CD14-positive monocyte (primary cell): ENCODE measurements around the gene TPST1. TPM values are rescaled to one million over a fixed set of nuclear protein-coding genes. Genes with fewer than 3 reads are reported as not detected.

Experiments
- DNase-seq, 3 donors: peaks; one replicate each; pipeline ENCODE4 v3.0.0-alpha.2; 2011 to 2022
- H2AFZ ChIP-seq: 2 replicates; pipeline ENCODE4 v1.6.0; 2012; ENCODE audit warnings: mild to moderate bottlenecking, low read depth, low read length, inconsistent platforms; ENCODE audit not compliant: insufficient read depth, poor library complexity, severe bottlenecking
- H3K27ac ChIP-seq, 2 donors: 1 replicate in 1 of 2; 2 replicates in 1 of 2; pipeline ENCODE4 v1.5.1; 2012 to 2013; ENCODE audit warnings: low read length in 2 of 2, control low read depth in 1 of 2, inconsistent platforms in 1 of 2, low read depth in 1 of 2, mild to moderate bottlenecking in 1 of 2
- H3K27me3 ChIP-seq, 2 donors: one replicate each; pipeline versions ENCODE4 v1.6.0 to v1.6.1; 2011 to 2013; ENCODE audit warnings: low read length in 2 of 2; ENCODE audit not compliant: control insufficient read depth in 2 of 2, insufficient read depth in 2 of 2
- H3K36me3 ChIP-seq, 2 donors: replicated peaks in 1 of 2; 1 replicate in 1 of 2; 2 replicates in 1 of 2; pipeline versions ENCODE4 v1.5.1 to v1.6.1; 2012 to 2013; ENCODE audit warnings: low read length in 2 of 2, control low read depth in 1 of 2, inconsistent platforms in 1 of 2, mild to moderate bottlenecking in 1 of 2; ENCODE audit not compliant: insufficient read depth in 2 of 2, control insufficient read depth in 1 of 2
- H3K4me1 ChIP-seq, 2 donors: 1 replicate in 1 of 2; 2 replicates in 1 of 2; pipeline versions ENCODE4 v1.5.1 to v1.6.1; 2012 to 2013; ENCODE audit warnings: low read length in 2 of 2, control low read depth in 1 of 2, inconsistent platforms in 1 of 2, mild to moderate bottlenecking in 1 of 2, moderate library complexity in 1 of 2; ENCODE audit not compliant: insufficient read depth in 2 of 2, control insufficient read depth in 1 of 2
- H3K4me2 ChIP-seq: replicated peaks from 2 replicates; pipeline ENCODE3; 2012; ENCODE audit warnings: low read length, moderate library complexity, mild to moderate bottlenecking; ENCODE audit not compliant: poor library complexity, severe bottlenecking; ENCODE audit errors: extremely low read depth
- H3K4me3 ChIP-seq, 3 experiments: fragments of 200-600 bp in 1 of 3; sonication (generic) in 1 of 3; replicated peaks in 1 of 3; 1 replicate in 2 of 3; 2 replicates in 1 of 3; pipeline ENCODE4 v1.5.1; 2011 to 2013; ENCODE audit warnings: low read length in 3 of 3, mild to moderate bottlenecking in 3 of 3, control low read depth in 2 of 3, low read depth in 2 of 3, inconsistent platforms in 1 of 3, moderate library complexity in 1 of 3
- H3K79me2 ChIP-seq: 2 replicates; pipeline ENCODE4 v1.6.0; 2012; ENCODE audit warnings: mild to moderate bottlenecking, control low read depth, inconsistent platforms, low read length, moderate library complexity; ENCODE audit not compliant: insufficient read depth
- H3K9ac ChIP-seq: 2 replicates; pipeline ENCODE4 v1.6.0; 2017; ENCODE audit warnings: low read length, mild to moderate bottlenecking; ENCODE audit not compliant: insufficient read depth, poor library complexity, severe bottlenecking
- H3K9me3 ChIP-seq, 2 donors: replicated peaks in 1 of 2; 1 replicate in 1 of 2; 2 replicates in 1 of 2; pipeline versions ENCODE4 v1.5.1 to v1.6.1; 2012 to 2013; ENCODE audit warnings: low read length in 2 of 2, control low read depth in 1 of 2; ENCODE audit not compliant: control insufficient read depth in 1 of 2, insufficient read depth in 1 of 2
- H4K20me1 ChIP-seq: 2 replicates; pipeline ENCODE4 v1.6.0; 2012; ENCODE audit warnings: mild to moderate bottlenecking, low read length, control low read depth, moderate library complexity; ENCODE audit not compliant: insufficient read depth
- H3K27ac Mint-ChIP-seq, 7 donors: one replicate each; pipeline ENCODE4 v1.8.0; 2020; ENCODE audit warnings: mild to moderate bottlenecking in 7 of 7, mixed read lengths in 7 of 7, moderate library complexity in 6 of 7, inconsistent platforms in 2 of 7
- H3K27me3 Mint-ChIP-seq, 3 donors: one replicate each; pipeline ENCODE4 v1.8.0; 2021 to 2022; ENCODE audit warnings: low read depth in 3 of 3, mild to moderate bottlenecking in 3 of 3, mixed read lengths in 3 of 3, moderate library complexity in 3 of 3, inconsistent platforms in 1 of 3
- H3K36me3 Mint-ChIP-seq, 2 donors: one replicate each; pipeline ENCODE4 v1.8.0; 2020; ENCODE audit warnings: mixed read lengths in 2 of 2, inconsistent platforms in 1 of 2, mild to moderate bottlenecking in 1 of 2
- H3K4me1 Mint-ChIP-seq: one replicate; pipeline ENCODE4 v1.8.0; 2020; ENCODE audit warnings: mild to moderate bottlenecking, mixed read lengths
- H3K4me3 Mint-ChIP-seq, 2 donors: one replicate each; pipeline ENCODE4 v1.8.0; 2020; ENCODE audit warnings: mild to moderate bottlenecking in 2 of 2, mixed read lengths in 2 of 2, moderate library complexity in 1 of 2
- H3K9me3 Mint-ChIP-seq, 7 donors: one replicate each; pipeline ENCODE4 v1.8.0; 2020 to 2022; ENCODE audit warnings: mixed read lengths in 7 of 7, mild to moderate bottlenecking in 6 of 7, moderate library complexity in 6 of 7, inconsistent platforms in 2 of 7
- CTCF ChIP-seq: fragments of 200-600 bp; IDR thresholded peaks from one replicate; pipeline ENCODE4 v1.8.0; 2022; ENCODE audit warnings: antibody characterized with exemption, mild to moderate bottlenecking
- WGBS: methylation state at CpG from one replicate; pipeline ENCODE4 v1.1.5; 2013; ENCODE audit warnings: missing lambda C conversion rate; ENCODE audit not compliant: insufficient coverage; 5-methylcytosine and 5-hydroxymethylcytosine counted together
- intact Hi-C, 2 donors: fragments of 100-400 bp; cut with micrococcal nuclease; formaldehyde crosslinking; loops; one replicate each; pipeline versions ENCODE4 v1.15.0 to v1.15.1; 2023
- polyA plus RNA-seq, 3 donors: library from polyadenylated mRNA; depleted of rRNA in 1 of 3; unstranded in 2 of 3; stranded (reverse) in 1 of 3; fragments of 300-500 nt in 2 of 3; fragments of >200 nt in 1 of 3; fragmentation: Illumina TruSeq in 2 of 3; gene quantifications; 1 replicate in 2 of 3; 2 replicates in 1 of 3; pipeline ENCODE4 v1.2.3, GENCODE V29; 2012 to 2021

The TPST1 gene
- polyA plus RNA-seq, 3 donors = 0.54 to 4.8 (median 4.2) TPM

GRCh38 chr7:66176914-66177313 is 28.2 kb upstream of the TPST1 start:
- no peak for DNase-seq
- Mint-ChIP-seq H3K4me1 (no peaks in the 10 kb centered on the region), H3K36me3 (no peaks in the 10 kb centered on the region), H3K9me3 (peaks cover 0 to 13% (median 5%) of the 10 kb centered on the region in 7 donors), H3K27me3 (peaks cover 1 to 4% (median 3%) of the 10 kb centered on the region in 3 donors), H3K4me3 (peak overlapping the region in 1 of 2 donors; percentile 24), H3K27ac (no peak overlapping the region)
- no peak for TF ChIP-seq CTCF
- H3K27ac ChIP-seq = no peak overlapping the region
- no peaks in the 10 kb centered on the region for H4K20me1 ChIP-seq
- no peak overlapping the region for H2AFZ ChIP-seq
- intact Hi-C loops = no loop called here
- 95% methylated on average over 2 of the region's 2 CpGs for whole genome bisulfite sequencing
- H3K9me3 ChIP-seq = peaks cover 0 to 6% of the 10 kb centered on the region in 2 donors
- H3K4me3 ChIP-seq = no peak overlapping the region
- H3K27me3 ChIP-seq = no peaks in the 10 kb centered on the region
- no peaks in the 10 kb centered on the region for H3K4me1 ChIP-seq
- no peaks in the 10 kb centered on the region for H3K79me2 ChIP-seq
- H3K36me3 ChIP-seq = no peaks in the 10 kb centered on the region
- H3K4me2 ChIP-seq = no peak overlapping the region
- H3K9ac ChIP-seq = no peak overlapping the region

- H3K9ac ChIP-seq = no peak overlapping the region
- no CpG with 5 or more reads among the region's 2 CpGs for WGBS
- peaks cover 5% of the 10 kb centered on the region for H3K4me1 Mint-ChIP-seq
- no peak overlapping the region for H3K4me2 ChIP-seq
- H3K9me3 Mint-ChIP-seq = peaks cover 0 to 13% (median 5%) of the 10 kb centered on the region in 7 donors
- no peak overlapping the region for H3K4me3 Mint-ChIP-seq
- H3K4me3 ChIP-seq = no peak overlapping the region
- intact Hi-C loops = no loop called here
- H3K27ac ChIP-seq = no peak overlapping the region
- no peaks in the 10 kb centered on the region for H3K79me2 ChIP-seq
- H3K4me1 ChIP-seq = no peaks in the 10 kb centered on the region
- H3K27me3 Mint-ChIP-seq = peaks cover 0 to 2% (median 1%) of the 10 kb centered on the region in 3 donors
- no peaks in the 10 kb centered on the region for H3K36me3 Mint-ChIP-seq
- DNase-seq = no peak
- TF ChIP-seq CTCF = no peak
- no peak overlapping the region for H2AFZ ChIP-seq
- peaks cover 0 to 6% of the 10 kb centered on the region in 2 donors for H3K9me3 ChIP-seq
- H3K36me3 ChIP-seq = no peaks in the 10 kb centered on the region
- H3K27me3 ChIP-seq = no peaks in the 10 kb centered on the region
- H4K20me1 ChIP-seq = no peaks in the 10 kb centered on the region
- H3K27ac Mint-ChIP-seq = no peak overlapping the region
These were observed 26.9 kb upstream of the TPST1 start for GRCh38 chr7:66178258-66178657.
